K562 (cell line): ENCODE results near the gene CCDC3. TPM values are rescaled to one million over a fixed set of nuclear protein-coding genes. Genes with fewer than 3 reads are reported as not detected.

Experiments used
- NCOA4 ChIP-seq: fragments of 450-650 bp; IDR thresholded peaks from 2 replicates; pipeline ENCODE4 v1.6.1; 2018; ENCODE audit warnings: mild to moderate bottlenecking; ENCODE audit not compliant: partially characterized antibody
- SREBF1 ChIP-seq: fragments of 150-350 bp; IDR thresholded peaks from 2 replicates; pipeline ENCODE4 v1.6.1; 2014; ENCODE audit warnings: antibody characterized with exemption, low read depth, low read length, borderline replicate concordance
- polyA plus RNA-seq, 8 experiments: library from polyadenylated mRNA; depleted of rRNA in 4 of 8; stranded (reverse) in 5 of 8; unstranded in 3 of 8; fragments of >200 nt; fragmentation: Nextera tagmentation in 2 of 8; fragmentation: Illumina TruSeq in 1 of 8; extraction: Ambion mirVana in 2 of 8; extraction: Trizol in 1 of 8; gene quantifications; 2 replicates each; pipeline versions ENCODE4 v1.2.1 to v1.2.3, GENCODE V29; 2011 to 2014; ENCODE audit warnings: inconsistent platforms in 1 of 8, missing spikeins in 1 of 8
- total RNA-seq, 7 experiments: library from RNA; depleted of rRNA in 6 of 7; stranded (reverse); fragments of >200 nt in 6 of 7; fragmentation: Illumina TruSeq in 2 of 7; extraction: Trizol in 2 of 7; gene quantifications; 2 replicates each; pipeline versions ENCODE4 v1.2.1 to v1.2.3, GENCODE V29; 2011 to 2021; ENCODE audit warnings: low replicate concordance in 1 of 7
- TF ChIP-seq, protein P1 (sequence below): fragments of 200-600 bp; sonication (generic); IDR thresholded peaks from one replicate; pipeline ENCODE4 v1.6.1; 2012; ENCODE audit warnings: mild to moderate bottlenecking, low read depth, low read length, inconsistent platforms
- TF ChIP-seq, protein P2 (sequence below), 2 experiments: fragments of 450-650 bp; IDR thresholded peaks; 2 replicates each; pipeline ENCODE4 v1.6.1; 2016
- TF ChIP-seq, protein P3 (sequence below): fragments of 200-400 bp; formaldehyde crosslinking; IDR thresholded peaks from 2 replicates; pipeline ENCODE4 v1.6.1; 2017; ENCODE audit warnings: mild to moderate bottlenecking, low read depth, low read length, moderate library complexity

The CCDC3 gene
- total and polyA plus RNA-seq, 9 of the 15 experiments (the other 6 are each of a cell fraction or from before 2014, with no cell fraction given) = not detected

DNA sequence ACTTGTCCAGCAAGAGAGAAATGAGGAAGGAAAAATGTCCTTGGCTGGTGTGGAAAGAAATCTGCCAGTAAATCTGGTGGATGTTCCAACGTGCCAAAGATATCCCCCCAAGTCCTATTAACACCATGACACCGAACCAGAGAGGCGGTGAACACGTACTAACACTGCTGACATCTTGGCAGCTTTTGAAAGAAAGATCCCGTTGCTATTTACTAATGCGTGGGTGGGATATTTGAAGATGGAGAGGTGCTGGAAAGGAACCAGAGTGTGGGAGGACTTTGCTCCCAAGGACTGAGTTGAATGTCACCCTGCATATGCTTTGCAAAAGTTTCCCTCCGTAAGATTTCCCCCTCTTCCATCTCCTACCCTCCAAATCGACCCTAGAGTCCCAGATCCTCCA, 7.9 kb downstream of the CCDC3 start (continued):
- TF ChIP-seq, protein P1, sequence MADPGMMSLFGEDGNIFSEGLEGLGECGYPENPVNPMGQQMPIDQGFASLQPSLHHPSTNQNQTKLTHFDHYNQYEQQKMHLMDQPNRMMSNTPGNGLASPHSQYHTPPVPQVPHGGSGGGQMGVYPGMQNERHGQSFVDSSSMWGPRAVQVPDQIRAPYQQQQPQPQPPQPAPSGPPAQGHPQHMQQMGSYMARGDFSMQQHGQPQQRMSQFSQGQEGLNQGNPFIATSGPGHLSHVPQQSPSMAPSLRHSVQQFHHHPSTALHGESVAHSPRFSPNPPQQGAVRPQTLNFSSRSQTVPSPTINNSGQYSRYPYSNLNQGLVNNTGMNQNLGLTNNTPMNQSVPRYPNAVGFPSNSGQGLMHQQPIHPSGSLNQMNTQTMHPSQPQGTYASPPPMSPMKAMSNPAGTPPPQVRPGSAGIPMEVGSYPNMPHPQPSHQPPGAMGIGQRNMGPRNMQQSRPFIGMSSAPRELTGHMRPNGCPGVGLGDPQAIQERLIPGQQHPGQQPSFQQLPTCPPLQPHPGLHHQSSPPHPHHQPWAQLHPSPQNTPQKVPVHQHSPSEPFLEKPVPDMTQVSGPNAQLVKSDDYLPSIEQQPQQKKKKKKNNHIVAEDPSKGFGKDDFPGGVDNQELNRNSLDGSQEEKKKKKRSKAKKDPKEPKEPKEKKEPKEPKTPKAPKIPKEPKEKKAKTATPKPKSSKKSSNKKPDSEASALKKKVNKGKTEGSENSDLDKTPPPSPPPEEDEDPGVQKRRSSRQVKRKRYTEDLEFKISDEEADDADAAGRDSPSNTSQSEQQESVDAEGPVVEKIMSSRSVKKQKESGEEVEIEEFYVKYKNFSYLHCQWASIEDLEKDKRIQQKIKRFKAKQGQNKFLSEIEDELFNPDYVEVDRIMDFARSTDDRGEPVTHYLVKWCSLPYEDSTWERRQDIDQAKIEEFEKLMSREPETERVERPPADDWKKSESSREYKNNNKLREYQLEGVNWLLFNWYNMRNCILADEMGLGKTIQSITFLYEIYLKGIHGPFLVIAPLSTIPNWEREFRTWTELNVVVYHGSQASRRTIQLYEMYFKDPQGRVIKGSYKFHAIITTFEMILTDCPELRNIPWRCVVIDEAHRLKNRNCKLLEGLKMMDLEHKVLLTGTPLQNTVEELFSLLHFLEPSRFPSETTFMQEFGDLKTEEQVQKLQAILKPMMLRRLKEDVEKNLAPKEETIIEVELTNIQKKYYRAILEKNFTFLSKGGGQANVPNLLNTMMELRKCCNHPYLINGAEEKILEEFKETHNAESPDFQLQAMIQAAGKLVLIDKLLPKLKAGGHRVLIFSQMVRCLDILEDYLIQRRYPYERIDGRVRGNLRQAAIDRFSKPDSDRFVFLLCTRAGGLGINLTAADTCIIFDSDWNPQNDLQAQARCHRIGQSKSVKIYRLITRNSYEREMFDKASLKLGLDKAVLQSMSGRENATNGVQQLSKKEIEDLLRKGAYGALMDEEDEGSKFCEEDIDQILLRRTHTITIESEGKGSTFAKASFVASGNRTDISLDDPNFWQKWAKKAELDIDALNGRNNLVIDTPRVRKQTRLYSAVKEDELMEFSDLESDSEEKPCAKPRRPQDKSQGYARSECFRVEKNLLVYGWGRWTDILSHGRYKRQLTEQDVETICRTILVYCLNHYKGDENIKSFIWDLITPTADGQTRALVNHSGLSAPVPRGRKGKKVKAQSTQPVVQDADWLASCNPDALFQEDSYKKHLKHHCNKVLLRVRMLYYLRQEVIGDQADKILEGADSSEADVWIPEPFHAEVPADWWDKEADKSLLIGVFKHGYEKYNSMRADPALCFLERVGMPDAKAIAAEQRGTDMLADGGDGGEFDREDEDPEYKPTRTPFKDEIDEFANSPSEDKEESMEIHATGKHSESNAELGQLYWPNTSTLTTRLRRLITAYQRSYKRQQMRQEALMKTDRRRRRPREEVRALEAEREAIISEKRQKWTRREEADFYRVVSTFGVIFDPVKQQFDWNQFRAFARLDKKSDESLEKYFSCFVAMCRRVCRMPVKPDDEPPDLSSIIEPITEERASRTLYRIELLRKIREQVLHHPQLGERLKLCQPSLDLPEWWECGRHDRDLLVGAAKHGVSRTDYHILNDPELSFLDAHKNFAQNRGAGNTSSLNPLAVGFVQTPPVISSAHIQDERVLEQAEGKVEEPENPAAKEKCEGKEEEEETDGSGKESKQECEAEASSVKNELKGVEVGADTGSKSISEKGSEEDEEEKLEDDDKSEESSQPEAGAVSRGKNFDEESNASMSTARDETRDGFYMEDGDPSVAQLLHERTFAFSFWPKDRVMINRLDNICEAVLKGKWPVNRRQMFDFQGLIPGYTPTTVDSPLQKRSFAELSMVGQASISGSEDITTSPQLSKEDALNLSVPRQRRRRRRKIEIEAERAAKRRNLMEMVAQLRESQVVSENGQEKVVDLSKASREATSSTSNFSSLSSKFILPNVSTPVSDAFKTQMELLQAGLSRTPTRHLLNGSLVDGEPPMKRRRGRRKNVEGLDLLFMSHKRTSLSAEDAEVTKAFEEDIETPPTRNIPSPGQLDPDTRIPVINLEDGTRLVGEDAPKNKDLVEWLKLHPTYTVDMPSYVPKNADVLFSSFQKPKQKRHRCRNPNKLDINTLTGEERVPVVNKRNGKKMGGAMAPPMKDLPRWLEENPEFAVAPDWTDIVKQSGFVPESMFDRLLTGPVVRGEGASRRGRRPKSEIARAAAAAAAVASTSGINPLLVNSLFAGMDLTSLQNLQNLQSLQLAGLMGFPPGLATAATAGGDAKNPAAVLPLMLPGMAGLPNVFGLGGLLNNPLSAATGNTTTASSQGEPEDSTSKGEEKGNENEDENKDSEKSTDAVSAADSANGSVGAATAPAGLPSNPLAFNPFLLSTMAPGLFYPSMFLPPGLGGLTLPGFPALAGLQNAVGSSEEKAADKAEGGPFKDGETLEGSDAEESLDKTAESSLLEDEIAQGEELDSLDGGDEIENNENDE = no peak
- TF ChIP-seq, protein P2, sequence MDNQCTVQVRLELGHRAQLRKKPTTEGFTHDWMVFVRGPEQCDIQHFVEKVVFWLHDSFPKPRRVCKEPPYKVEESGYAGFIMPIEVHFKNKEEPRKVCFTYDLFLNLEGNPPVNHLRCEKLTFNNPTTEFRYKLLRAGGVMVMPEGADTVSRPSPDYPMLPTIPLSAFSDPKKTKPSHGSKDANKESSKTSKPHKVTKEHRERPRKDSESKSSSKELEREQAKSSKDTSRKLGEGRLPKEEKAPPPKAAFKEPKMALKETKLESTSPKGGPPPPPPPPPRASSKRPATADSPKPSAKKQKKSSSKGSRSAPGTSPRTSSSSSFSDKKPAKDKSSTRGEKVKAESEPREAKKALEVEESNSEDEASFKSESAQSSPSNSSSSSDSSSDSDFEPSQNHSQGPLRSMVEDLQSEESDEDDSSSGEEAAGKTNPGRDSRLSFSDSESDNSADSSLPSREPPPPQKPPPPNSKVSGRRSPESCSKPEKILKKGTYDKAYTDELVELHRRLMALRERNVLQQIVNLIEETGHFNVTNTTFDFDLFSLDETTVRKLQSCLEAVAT (IDR thresholded peaks at IDR 0.05) = no peak
- TF ChIP-seq NCOA4 = no peak
- TF ChIP-seq SREBF1 = no peak
- TF ChIP-seq, protein P3, sequence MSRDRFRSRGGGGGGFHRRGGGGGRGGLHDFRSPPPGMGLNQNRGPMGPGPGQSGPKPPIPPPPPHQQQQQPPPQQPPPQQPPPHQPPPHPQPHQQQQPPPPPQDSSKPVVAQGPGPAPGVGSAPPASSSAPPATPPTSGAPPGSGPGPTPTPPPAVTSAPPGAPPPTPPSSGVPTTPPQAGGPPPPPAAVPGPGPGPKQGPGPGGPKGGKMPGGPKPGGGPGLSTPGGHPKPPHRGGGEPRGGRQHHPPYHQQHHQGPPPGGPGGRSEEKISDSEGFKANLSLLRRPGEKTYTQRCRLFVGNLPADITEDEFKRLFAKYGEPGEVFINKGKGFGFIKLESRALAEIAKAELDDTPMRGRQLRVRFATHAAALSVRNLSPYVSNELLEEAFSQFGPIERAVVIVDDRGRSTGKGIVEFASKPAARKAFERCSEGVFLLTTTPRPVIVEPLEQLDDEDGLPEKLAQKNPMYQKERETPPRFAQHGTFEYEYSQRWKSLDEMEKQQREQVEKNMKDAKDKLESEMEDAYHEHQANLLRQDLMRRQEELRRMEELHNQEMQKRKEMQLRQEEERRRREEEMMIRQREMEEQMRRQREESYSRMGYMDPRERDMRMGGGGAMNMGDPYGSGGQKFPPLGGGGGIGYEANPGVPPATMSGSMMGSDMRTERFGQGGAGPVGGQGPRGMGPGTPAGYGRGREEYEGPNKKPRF = no peak
